Retina (tissue), 1 donor: ENCODE measurements around the gene NPY4R.
"Not testable (repeated sequence)": the region's sequence is repeated elsewhere in the genome, so short reads cannot be mapped to it uniquely, and the experiment has no call there.

Experiments used
- DNase-seq: peaks from one replicate; pipeline ENCODE4 v3.0.0-alpha.2; 2016

Gene NPY4R, protein sequence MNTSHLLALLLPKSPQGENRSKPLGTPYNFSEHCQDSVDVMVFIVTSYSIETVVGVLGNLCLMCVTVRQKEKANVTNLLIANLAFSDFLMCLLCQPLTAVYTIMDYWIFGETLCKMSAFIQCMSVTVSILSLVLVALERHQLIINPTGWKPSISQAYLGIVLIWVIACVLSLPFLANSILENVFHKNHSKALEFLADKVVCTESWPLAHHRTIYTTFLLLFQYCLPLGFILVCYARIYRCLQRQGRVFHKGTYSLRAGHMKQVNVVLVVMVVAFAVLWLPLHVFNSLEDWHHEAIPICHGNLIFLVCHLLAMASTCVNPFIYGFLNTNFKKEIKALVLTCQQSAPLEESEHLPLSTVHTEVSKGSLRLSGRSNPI

DNA sequence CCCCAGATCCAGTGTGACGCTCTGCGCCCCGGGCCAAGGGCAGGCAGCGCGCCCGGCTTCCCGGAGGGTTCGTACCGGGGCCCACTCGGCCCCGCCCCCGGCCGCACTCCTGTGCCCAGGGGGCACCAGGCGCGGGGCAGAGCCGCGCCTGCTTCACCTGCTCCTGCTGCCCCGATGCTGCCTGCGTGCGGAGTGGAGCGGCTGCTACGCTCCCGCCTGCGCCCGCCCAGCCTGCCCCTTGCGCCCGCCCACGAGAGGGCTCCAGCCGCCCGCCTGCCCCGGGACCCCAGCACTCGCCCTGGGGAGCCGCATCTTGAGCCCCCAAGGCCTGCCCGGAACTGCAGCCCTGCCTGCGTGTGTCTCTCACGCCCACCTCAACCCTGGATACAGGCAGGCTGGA is at the start of gene NPY4R:
TSS of gene NPY4R (minus strand) at position 194 of the 400 bp plus-strand sequence. CDS start 3,323 bp downstream, outside the sequence.
- DNase-seq = not testable (repeated sequence)

DNA sequence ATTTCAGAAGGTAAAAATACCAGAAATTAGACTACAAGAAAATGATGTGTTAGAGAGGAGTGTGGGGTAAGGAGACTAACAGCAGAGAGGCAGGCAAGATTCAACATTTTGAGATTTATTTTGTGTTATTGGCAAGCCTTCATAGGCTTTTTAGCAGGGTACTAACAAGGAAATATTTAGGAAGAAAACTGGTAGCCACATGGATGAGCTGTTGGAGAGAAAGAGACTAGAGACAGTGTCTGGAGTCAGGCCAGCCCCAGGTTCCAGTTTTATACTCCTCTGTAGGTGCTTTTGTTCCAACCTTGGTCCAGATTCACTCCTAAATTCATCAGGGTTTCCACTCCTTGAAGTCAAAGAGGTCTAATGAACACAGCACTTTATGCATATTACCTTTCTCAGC is 49.6 kb upstream of the NPY4R start:
- no peak for DNase-seq

DNA sequence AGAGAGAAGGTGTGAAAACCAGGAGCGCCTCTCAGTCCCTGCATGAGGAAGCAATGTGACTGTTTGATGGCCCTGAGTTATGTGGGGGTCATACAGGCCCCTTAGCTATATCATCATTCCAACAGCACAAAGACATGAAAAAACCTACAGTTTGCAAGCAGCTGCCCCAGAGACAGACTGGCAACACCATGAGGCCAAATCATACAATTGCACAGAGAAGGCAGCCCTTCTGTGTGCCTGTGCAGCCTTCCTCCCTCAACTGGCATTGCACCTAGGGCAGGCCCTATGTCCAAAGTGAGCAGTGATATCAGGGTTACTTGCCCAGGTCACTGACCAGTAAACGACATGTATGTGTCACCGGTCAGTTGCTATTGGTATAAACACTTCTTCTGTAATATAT is 49.1 kb upstream of the NPY4R start:
- DNase-seq = no peak

DNA sequence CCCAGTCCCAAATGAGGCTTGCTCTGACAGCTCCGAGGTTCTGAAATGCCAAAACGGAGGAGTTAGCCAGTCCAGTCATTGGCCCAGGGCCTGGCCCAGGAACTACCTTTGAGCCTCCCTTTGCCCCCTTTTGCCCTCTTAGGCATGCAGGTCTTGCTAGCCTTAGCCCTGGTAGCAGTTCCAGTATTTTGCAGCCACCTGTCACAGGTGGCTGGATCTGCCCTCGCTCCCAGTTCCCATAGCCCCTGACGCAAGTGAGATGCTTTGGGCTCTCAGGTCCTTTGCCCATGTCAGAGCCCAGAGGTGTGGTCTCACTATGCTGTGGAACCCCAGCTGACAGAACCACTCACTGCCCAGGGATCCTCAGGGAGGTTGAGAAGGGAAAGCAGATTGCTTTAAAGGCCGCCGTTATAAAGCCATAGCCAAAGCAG is 48.7 kb upstream of the NPY4R start:
- DNase-seq = no peak

DNA sequence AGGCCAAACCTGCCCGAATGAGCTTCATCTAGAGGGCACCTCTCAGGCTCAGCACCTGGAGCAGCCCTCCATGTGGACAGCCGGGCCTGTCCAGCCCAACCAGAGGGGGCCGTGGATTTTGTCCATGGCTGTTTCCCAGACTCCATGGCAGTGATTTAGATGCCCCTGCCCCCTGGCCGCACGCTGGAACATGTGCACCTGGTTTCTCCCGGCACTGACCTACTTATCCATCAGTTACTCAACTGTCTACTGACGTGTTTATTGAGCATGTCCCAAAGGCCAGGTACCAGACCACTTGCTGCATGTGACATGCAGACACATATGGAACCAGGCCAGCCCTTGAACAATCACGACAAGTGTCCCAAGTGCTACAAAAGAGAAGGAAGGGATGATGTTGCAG is 47.6 kb upstream of the NPY4R start:
- DNase-seq = not testable (repeated sequence)

DNA sequence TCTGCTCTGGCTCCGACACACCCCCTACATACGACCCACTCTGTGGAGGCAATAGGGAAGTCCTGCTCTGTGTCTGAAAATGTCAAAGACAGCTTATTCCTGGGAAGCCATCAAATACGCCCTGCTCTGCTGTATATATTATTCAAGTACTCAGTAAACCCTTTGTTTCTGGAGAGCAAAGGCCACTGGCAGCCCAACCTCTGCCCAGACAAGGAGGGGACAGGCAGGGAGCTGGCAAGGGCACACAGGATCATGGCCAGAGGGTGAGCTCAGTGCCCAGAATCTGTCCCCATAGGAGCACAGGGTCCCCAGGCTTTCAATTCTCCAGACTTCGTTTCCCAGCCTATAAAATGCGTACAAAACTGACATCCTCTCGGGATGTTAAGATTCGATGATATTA is 47.0 kb upstream of the NPY4R start:
- not testable (repeated sequence) for DNase-seq

DNA sequence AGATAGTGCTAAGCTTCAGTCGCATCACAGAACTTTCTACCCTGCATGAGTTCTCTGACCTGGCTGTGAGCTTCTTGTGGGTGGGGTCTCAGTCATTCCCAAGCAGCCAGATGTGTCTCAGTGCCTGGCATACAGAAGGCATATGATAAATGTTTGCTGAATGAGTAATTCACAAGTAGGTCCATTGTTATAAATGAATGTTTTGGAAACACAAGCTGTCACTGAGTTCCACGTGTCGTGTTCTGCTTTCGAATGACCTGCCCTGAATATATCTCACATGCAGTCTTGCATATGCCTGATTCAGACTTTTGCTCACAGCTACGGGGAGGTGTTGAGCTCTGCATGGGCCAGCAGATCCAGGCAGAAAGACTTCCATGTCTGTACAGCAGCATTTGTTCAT is 46.2 kb upstream of the NPY4R start:
- not testable (repeated sequence) for DNase-seq

DNA sequence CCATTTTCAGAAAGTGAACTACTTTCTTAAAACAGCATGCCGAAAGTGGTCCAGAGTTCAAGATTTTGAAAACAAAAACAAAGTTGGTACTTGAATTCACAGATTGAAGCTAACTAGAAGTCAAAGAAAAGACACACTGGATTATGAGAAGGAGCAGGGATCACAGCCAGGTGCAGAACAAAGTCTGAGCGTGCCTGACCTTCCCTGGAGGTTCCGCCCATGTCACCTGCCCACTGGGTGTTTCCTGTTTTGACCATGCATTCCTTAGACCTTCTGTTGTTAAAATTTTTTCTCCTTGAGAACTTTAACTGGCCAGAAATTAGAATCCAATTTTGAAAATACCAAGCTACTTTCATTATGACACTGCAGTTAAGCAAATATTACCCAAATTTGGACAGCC is 34.2 kb upstream of the NPY4R start:
- DNase-seq = not testable (repeated sequence)

DNA sequence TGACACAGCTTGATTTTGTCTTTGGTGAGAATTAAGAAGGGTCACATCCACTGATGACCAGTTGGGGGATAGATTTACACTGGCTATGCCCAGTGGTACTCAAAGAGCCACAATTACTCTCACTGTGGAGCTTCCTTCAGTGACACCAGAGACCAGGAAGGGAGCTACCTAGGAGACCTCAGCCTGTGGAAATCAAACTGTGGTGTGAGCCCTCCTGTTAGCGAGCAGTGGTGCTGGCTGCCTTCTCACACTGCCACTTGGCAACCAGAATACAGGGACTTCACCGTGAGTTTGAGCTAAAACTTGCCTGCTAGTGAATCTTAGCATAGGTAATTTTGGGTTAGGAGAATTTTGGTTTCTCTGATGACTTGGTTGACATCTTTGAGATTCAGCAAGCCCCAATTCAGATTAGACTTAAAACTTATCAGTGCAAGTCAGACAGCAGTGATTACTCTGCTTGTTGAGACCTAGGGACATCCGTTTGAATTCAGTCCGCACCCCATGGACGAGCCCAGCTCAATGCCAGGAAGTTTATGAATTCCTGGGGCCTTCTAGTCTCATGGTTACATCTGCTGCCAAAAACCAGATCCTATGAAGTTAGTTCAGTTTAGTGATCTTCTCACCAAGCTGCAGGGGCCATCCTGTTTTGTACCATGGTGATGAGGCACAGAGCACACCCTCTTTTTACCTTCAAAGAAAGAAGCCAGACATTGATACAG is 33.4 kb upstream of the NPY4R start:
- not testable (repeated sequence) for DNase-seq

DNA sequence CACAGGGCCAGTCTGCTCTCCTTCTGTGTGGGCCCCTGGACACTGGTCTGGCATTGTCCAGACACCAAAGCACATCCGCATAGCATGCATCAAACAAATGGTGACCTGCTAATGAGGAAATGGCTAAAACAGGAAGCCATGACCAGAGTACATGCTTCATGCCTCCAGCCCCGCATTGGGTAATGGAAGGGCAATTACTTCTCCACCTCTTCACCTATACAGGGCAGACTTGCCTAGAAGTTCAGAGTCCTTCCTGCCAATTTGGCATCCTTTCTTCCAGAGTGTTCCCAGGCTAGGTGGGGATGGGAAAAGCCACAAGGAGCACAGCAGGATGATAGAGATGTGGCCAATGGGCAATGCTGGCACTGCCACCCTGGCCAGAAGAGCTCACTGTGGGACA is 32.1 kb upstream of the NPY4R start:
- not testable (repeated sequence) for DNase-seq

DNA sequence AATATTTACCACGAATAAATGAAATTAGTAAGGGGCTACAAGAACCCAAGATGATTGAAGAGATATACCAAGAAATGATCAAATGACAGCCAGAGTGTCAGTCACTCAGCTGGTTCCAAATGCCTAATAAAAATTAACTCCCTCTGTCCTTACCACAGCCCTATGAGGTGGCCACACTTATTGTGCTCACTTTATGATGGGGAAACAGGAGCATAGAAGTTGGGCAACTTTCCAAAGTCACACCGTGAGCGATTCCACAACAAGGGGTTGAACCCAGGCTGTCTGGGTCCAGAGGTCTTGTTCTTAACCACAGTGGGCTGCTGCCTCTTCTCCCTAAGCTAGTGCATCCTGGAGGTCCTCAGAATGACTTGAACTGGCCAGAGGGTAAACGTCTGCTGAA is 31.6 kb upstream of the NPY4R start:
- DNase-seq = not testable (repeated sequence)

DNA sequence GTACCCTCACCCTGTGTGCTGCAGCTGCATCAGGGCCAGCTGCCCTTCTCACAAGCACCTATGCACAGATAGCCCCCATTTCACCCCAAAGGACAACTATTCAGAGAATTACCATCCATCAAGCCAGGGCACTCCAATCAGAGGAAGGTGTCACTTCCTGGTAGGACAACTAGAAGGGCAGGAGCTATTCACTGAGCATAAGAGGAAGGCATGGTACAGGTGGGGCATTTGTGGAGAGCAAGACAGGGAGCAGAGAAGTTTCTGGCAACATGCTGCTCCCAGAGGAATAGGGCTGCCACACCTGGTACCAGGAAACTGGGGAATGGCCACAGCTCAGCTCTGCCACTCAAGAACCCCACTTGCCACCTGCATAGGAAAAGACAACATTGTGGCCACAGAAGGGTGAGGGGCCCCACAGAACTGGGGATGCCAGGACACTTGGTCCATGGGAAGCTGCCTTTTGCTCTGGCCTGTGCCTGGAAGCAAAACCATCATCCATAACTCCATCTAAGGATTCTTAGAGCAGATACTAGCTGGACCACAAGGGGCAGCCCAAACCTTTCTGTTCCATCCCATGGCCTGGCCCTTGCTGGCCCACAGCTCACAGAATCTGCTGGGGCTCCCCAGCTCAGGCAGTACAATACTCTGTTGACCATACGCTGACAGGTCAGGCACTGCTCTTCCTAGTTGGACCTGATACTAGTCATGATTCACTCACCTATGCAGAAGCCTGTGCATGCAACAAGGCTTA is 25.8 kb upstream of the NPY4R start:
- DNase-seq = not testable (repeated sequence)

DNA sequence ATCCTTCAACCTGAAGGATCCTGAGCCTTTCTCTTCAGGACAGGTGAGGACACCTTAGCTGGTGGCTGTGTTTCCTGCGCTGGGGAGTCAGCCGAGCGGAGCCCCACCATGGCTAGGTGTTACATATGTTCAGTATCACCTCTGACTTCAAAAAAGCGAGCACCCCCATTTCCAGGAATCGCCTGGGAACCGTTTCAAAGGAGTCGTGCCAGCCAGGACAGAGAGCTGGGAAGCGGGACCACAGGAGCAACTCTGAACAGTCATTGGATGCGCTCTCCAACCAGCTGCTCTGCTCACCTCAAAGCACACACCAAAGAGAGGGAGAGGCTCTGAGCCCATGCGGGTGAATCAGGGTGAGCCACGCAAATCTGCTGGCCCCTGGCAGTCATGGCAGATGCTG is 24.5 kb upstream of the NPY4R start:
- not testable (repeated sequence) for DNase-seq

DNA sequence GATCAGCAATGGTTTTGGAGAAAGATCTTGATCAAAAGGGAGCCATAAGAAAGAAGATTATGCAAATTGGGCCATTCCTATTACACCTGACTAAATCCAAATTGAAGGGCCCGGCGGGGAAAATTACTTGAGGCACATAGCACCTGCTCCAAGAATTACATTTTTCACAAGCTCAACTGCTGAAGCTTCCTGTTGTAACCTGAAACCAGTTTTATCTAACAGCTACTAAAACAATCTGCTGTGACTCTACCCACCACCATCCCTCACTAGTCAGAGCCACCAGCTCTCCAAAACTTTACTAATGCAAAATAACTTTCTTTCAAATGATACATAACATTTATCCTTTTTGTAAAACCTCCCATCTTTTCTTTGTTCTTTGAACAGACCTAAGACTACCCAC is 20.7 kb upstream of the NPY4R start:
- DNase-seq = not testable (repeated sequence)

DNA sequence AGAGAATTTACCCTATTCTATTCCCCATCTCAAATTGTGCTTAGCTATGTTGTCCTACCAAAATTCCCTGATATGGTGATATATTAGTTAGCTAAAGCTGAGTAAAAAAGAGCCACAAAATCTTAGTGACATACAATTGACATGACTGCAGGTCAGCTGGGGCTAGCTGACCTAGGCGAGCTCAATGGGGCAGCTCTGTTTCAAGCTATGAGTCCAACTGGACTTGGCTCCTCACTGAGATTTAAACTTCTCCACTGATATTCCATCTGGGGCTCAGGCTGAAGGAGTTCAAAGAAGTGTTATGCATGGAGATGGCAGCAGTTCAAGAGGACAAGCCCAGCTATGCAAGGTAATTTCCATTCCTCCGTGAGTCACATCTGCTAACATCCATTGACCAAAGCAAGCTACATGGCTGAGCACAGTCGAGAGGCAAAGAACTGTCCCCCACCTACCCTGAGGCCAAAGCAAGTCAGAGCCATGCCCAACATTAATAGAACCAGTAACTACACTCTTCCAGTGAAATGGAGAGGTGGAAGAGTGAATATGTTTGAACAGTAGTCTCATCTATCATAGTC is 9.1 kb upstream of the NPY4R start:
- DNase-seq = not testable (repeated sequence)

DNA sequence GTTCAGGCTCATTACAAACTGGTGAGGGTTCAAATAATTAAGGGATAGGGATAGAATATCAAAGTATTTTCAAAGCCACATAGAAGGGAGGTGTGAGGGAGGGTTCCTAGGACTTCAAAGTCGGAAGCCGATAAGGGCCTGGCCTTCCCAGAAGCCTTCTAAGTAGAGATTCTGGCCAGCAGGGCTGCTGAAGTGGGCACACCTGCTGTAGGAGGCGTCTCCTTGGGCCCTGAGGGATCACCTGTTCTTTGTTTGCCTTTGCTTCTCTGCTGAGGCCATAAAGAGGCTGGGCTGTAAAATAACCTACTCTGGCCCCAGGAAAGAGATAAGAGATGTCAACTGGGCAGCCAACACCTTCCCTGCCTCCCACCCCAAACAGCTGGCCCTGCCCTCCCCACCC is 8.0 kb upstream of the NPY4R start:
- DNase-seq = not testable (repeated sequence)

DNA sequence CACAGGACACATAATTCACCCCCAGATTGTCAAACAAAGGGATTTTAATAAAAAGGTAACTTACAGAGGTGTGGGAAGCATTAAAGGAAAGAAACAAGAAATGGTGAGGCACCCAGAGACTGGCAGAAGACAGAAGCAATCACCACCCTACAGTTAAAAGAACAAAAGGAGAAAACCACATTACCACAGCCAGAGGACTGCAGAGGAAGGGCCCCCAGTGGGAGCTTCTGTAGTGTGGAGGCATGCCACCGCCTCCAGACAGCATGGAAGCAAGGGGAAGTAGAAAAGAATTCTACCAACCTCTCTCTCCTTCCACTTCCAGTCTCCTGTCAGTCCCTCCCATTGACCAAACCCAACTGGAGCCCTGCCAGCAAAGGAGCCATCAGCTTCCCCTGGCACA is 4.4 kb upstream of the NPY4R start:
- not testable (repeated sequence) for DNase-seq

DNA sequence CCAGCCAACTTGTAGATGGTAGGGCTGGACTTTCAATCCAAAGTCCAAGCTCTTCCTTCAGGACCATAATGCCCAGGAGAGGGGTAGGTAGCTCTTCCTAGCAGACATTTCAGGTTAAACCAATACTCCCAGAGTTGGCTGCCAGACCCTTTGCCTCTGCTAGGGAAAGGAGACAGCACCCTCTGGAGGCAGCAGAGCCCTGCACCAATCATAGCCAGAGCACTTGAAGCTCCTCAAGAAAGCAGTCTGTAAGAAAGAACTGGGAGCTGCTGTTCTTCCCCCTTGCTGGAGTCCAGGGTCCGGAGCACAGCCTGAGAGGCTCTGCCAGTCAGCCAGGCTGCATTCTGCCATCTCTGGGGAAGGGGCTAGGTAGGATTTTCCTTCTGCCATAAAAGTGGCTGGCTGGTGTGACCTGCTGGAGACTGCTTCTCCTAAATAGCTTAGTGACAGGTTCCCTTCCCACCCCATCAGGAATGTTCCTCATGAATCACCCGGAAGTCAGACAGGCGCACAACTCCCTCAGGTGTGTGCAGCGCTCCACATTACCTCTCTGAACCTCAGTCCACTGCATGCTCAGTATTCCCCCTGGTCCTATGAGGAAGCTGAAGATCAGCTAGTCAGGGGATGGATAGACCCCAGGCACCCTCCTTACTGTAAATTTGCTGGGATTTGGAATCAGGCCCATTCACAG is 2.5 kb upstream of the NPY4R start:
- DNase-seq = not testable (repeated sequence)

DNA sequence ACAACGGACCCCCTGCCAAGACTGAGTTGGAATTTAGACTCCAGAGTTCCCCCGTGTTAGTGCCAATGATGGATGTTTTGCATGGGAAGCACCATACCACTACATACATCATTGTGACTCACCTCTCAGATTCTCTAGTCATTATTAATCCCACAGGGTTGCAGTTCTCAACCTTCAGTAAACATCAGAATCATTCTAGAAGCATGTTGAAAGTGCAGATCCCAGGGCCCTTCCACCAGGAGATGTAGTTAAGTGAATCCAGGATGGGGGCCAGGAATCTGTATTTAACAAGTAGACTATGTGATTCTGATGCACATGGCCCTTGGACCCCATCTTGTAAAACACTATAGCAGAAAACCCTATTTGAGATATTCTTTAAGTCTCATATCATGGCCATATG is 2.1 kb downstream of the NPY4R start:
- not testable (repeated sequence) for DNase-seq

DNA sequence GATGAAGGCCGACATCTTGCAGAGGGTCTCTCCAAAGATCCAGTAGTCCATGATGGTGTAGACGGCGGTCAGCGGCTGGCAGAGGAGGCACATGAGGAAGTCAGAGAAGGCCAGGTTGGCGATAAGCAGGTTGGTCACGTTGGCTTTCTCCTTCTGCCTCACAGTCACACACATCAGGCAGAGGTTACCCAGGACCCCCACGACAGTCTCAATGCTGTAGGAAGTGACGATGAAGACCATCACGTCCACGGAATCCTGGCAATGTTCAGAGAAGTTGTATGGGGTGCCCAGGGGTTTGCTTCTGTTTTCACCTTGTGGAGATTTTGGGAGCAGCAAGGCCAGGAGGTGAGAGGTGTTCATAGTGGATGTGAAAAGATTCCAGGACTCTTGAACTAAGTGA is 3.5 kb downstream of the NPY4R start:
- not testable (repeated sequence) for DNase-seq

DNA sequence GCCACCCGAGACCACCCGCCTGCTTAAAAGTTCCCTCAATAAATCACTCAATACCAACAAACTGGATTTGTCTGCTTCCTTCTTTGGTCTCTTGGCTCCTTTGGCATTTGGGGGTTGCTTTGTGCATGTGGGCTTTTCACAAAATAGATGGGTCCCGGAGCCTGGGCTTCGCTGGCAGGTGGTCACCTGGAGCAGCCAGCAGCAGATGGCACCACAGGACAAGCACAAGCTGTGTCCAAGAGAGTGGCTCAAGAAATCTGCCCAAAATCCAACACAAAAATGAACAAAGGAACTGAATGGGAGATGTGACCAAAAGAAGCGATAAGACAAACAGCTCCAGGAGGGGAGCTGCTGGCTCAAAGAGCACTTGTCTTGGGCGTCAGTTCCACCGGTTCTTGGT is 6.2 kb downstream of the NPY4R start:
- DNase-seq = not testable (repeated sequence)

DNA sequence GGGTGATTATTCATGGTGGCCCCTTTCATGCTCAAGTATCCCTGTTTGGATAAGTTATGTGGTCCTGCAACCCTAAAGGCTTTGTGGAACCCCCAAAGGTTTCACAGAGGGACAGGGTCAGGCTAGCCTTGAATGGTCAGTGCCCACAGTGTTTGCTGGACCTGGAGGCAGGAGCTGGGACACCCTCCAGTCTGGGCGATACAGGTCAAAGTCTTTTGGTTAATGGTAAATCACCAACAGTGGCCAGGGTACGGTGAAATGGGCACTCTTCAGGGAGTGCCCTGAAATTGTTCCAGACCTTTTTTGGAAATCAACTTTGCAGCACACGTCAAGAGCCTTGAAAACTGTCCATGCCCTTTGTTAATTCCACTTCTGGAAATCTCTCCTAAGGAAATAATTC is 8.7 kb downstream of the NPY4R start:
- DNase-seq = not testable (repeated sequence)
